A673 (cell line): Measurements from ENCODE around the gene CAMSAP2. TPM values are rescaled to one million over a fixed set of nuclear protein-coding genes. Genes with fewer than 3 reads are reported as not detected.

ENCODE experiments used
- BruUV-seq: library from RNA; stranded (reverse); fragments of 400-500 nt; replicated peaks from 2 replicates; lab custom pipeline; 2021; lab: Mats Ljungman, UMichigan
- CTCF ChIA-PET: fragments of 300-600 bp; sonication (Branson Sonifier 250); formaldehyde crosslinking; loops from one replicate; lab custom pipeline; 2022; ENCODE audit warnings: antibody characterized with exemption; lab: Charles Lee
- POLR2A ChIA-PET: fragments of 300-600 bp; sonication (Branson Sonifier 250); formaldehyde crosslinking; loops from one replicate; lab custom pipeline; 2022; ENCODE audit warnings: antibody characterized with exemption; ENCODE audit not compliant: low non-redundant PET; lab: Charles Lee
- DNase-seq: peaks from one replicate; pipeline ENCODE4 v3.0.0-alpha.2; 2015; ENCODE audit warnings: low spot score
- H3K27ac ChIP-seq: fragments of 200-600 bp; sonication (generic); 2 replicates; pipeline ENCODE4 v1.5.1; 2016; ENCODE audit warnings: mixed run types, low read depth, mild to moderate bottlenecking, mixed read lengths, antibody characterized with exemption, low read length; ENCODE audit not compliant: poor library complexity, severe bottlenecking
- H3K27me3 ChIP-seq: fragments of 200-600 bp; sonication (generic); replicated peaks from 2 replicates; pipeline ENCODE4 v1.6.1; 2017; ENCODE audit warnings: mixed run types, low read depth, mild to moderate bottlenecking, mixed read lengths, antibody characterized with exemption, low read length; ENCODE audit not compliant: insufficient read depth, poor library complexity
- H3K36me3 ChIP-seq: fragments of 200-600 bp; sonication (generic); 2 replicates; pipeline ENCODE4 v1.6.1; 2016; ENCODE audit warnings: mixed run types, mild to moderate bottlenecking, mixed read lengths, antibody characterized with exemption, low read length; ENCODE audit not compliant: insufficient read depth, poor library complexity, severe bottlenecking
- H3K4me1 ChIP-seq: fragments of 200-600 bp; sonication (generic); 2 replicates; pipeline ENCODE4 v1.6.1; 2017; ENCODE audit warnings: mixed run types, mild to moderate bottlenecking, mixed read lengths, antibody characterized with exemption, low read length; ENCODE audit not compliant: insufficient read depth, poor library complexity, severe bottlenecking
- H3K4me3 ChIP-seq: fragments of 200-600 bp; sonication (generic); 2 replicates; pipeline ENCODE4 v1.5.1; 2016; ENCODE audit warnings: low read depth, mixed run types, mild to moderate bottlenecking, mixed read lengths, low read length; ENCODE audit not compliant: poor library complexity, severe bottlenecking
- H3K9me3 ChIP-seq: fragments of 200-600 bp; sonication (generic); 2 replicates; pipeline ENCODE4 v1.6.1; 2016; ENCODE audit warnings: mixed run types, low read depth, mild to moderate bottlenecking, mixed read lengths, antibody characterized with exemption, low read length; ENCODE audit not compliant: poor library complexity, severe bottlenecking
- CTCF ChIP-seq: fragments of 300-800, 200-600 bp; sonication (generic); conservative IDR thresholded peaks from 2 replicates; pipeline ENCODE4 v1.5.1; 2017; ENCODE audit warnings: low read depth, mild to moderate bottlenecking, antibody characterized with exemption, low read length, moderate library complexity, mixed read lengths
- EZH2 ChIP-seq: fragments of 200-600 bp; sonication (generic); IDR thresholded peaks from 2 replicates; pipeline ENCODE4 v1.6.1; 2017; ENCODE audit warnings: borderline replicate concordance, low read depth, mild to moderate bottlenecking, mixed read lengths, antibody characterized with exemption, low read length; ENCODE audit not compliant: poor library complexity, severe bottlenecking
- intact Hi-C: fragments of 100-400 bp; cut with micrococcal nuclease; formaldehyde crosslinking; loops from one replicate; pipeline ENCODE4 v1.10.0; 2022; ENCODE audit not compliant: unreplicated experiment
- total RNA-seq: library from RNA; stranded (reverse); gene quantifications from 2 replicates; pipeline ENCODE4 v1.2.3, GENCODE V29; 2021

CAMSAP2 gene
- total RNA-seq, 1 experiment from 2014 or later, result 39.4 TPM

DNA sequence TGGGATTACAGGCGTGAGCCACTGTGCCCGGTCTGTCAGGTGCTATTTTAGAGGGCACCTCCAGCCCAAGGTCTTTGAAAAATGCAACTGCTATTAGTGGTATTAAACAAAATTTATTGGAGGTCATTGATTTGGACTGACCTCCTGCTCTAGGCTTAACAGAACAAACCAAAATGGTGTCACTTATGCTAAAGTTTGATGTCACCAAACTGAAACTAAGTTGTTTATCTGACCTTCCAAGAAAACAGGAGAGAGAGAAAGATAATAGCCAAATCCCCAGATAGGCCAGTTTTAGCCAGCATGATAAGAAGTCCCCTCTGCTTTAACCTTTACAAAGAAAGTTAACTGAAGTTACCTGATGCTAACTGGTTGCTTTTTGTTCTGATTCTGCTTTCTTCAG is 147.9 kb downstream of the CAMSAP2 start:
- no peaks in the 10 kb centered on the region for H3K36me3 ChIP-seq
- intact Hi-C loops, result no loop called here
- ChIA-PET POLR2A (no interaction called here), CTCF (no interaction called here)
- H3K9me3 ChIP-seq, result no peaks in the 10 kb centered on the region
- no TSS peak for BruUV-seq
- no peak overlapping the region for H3K27ac ChIP-seq
- H3K4me3 ChIP-seq, result no peak overlapping the region
- H3K27me3 ChIP-seq, result peaks cover 8% of the 10 kb centered on the region
- no peaks in the 10 kb centered on the region for H3K4me1 ChIP-seq
- no peak for TF ChIP-seq CTCF
- TF ChIP-seq EZH2, result no peak
- DNase-seq, result no peak

DNA sequence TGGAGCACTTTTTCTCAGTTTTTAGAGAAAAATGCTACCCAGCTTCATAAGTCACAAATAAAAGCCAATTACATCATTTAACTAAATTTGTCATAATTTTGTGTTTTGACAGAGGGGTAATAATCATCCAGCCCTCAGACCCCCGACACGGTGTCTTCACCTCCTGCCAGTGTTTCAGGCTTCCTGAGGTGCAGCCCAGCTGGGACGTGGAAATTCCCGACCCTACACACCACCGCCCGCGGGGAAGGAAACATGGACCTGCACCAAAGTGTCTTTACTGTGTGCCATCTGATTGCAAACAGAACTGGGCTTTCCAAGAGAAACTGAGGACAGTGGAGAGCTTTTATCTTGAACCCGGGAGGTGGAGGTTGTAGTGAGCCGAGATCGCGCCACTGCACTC is 148.3 kb downstream of the CAMSAP2 start:
- intact Hi-C loops, result no loop called here
- POLR2A ChIA-PET, result no interaction called here
- TF ChIP-seq CTCF (no peak), EZH2 (no peak)

GRCh38 chr1:200887772-200888348 is 149.2 kb downstream of the CAMSAP2 start:
- Histone ChIP-seq H3K36me3 (no peaks in the 10 kb centered on the region), H3K27ac (no peak overlapping the region), H3K4me1 (no peaks in the 10 kb centered on the region), H3K27me3 (peaks cover 10% of the 10 kb centered on the region), H3K9me3 (no peaks in the 10 kb centered on the region), H3K4me3 (no peak overlapping the region)
- intact Hi-C loops, result no loop called here
- CTCF ChIA-PET, result no interaction called here
- no peak for DNase-seq
- POLR2A ChIA-PET, result no interaction called here
- TF ChIP-seq CTCF (no peak), EZH2 (no peak)
- no TSS peak for BruUV-seq

More for the DNA sequence above, 148.3 kb downstream of the CAMSAP2 start:
- H3K4me1 ChIP-seq, result no peaks in the 10 kb centered on the region
- no peak for DNase-seq
- no peaks in the 10 kb centered on the region for H3K36me3 ChIP-seq
- no peaks in the 10 kb centered on the region for H3K9me3 ChIP-seq
- H3K27me3 ChIP-seq, result peaks cover 10% of the 10 kb centered on the region
- no peak overlapping the region for H3K4me3 ChIP-seq
- no peak overlapping the region for H3K27ac ChIP-seq
- CTCF ChIA-PET, result no interaction called here
- no TSS peak for BruUV-seq
